Right lobe of liver (tissue), 4 donors: ENCODE data around the gene MCUR1.

Source experiments
- POLR2A ChIP-seq: fragments of 450-650 bp; IDR thresholded peaks from one replicate; pipeline ENCODE4 v1.6.1; 2017; ENCODE audit warnings: antibody characterized with exemption, mild to moderate bottlenecking
- TF ChIP-seq, protein P1 (sequence below), 4 donors: fragments of 200-600 bp in 3 of 4; fragments of 450-650 bp in 1 of 4; IDR thresholded peaks; one replicate each; pipeline versions ENCODE4 v1.5.1 to v1.8.0; 2016 to 2022; ENCODE audit warnings: antibody characterized with exemption in 4 of 4, mild to moderate bottlenecking in 2 of 4
- donor health status: DM: no; HTN: no; CAD: no.
- donor health status: DM: no; HTN: no; CAD: no.
- donor health status: DM: no; HTN: yes; CAD: no.

- TF ChIP-seq, protein P1, sequence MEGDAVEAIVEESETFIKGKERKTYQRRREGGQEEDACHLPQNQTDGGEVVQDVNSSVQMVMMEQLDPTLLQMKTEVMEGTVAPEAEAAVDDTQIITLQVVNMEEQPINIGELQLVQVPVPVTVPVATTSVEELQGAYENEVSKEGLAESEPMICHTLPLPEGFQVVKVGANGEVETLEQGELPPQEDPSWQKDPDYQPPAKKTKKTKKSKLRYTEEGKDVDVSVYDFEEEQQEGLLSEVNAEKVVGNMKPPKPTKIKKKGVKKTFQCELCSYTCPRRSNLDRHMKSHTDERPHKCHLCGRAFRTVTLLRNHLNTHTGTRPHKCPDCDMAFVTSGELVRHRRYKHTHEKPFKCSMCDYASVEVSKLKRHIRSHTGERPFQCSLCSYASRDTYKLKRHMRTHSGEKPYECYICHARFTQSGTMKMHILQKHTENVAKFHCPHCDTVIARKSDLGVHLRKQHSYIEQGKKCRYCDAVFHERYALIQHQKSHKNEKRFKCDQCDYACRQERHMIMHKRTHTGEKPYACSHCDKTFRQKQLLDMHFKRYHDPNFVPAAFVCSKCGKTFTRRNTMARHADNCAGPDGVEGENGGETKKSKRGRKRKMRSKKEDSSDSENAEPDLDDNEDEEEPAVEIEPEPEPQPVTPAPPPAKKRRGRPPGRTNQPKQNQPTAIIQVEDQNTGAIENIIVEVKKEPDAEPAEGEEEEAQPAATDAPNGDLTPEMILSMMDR (IDR thresholded peaks at IDR 0.05) = no peak
- TF ChIP-seq POLR2A = no peak
Observed at GRCh38 chr6:13796781-13797180, 17.6 kb downstream of the MCUR1 start.
